IPS-NIHi11 (cell line): ENCODE results near the gene EPC2.
A peak's percentile ranks its signal among the peaks of the same experiment; 100 is the strongest.
"Not testable (repeated sequence)": the region's sequence is repeated elsewhere in the genome, so short reads cannot be mapped to it uniquely, and the experiment has no call there.

Experiments used
- DNase-seq: peaks from one replicate; pipeline ENCODE4 v3.0.0; 2012; ENCODE audit warnings: mixed read lengths, low spot score

Gene EPC2

GRCh38 chr2:148674063-148675020, 29.8 kb downstream of the EPC2 start:
- DNase-seq: peak; percentile 68

GRCh38 chr2:148675708-148676107, 31.2 kb downstream of the EPC2 start:
- no peak for DNase-seq

- not testable (repeated sequence) for DNase-seq
These were observed 34.0 kb downstream of the EPC2 start for GRCh38 chr2:148678302-148679179.

DNA sequence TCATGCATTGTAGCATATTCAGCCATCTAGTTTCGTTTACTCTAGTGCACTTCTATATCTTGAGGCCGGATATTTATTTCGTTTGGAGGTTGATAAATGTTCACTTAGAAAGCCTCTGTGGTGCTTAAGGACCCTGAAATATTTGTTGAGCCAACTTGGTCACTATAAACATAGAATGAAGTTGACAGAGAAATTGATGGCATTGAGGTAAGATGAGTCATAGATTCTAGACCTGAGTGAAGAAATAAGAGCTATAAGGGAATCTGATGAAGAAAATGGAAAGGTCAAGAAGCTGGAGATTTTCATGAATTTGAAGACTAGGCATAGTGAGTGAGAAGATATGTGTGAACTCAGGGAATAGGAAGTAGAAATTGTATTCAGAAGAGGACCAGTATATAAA, 35.9 kb downstream of the EPC2 start:
- no peak for DNase-seq

- DNase-seq: no peak
These were observed 36.9 kb downstream of the EPC2 start for GRCh38 chr2:148681443-148681842.

- not testable (repeated sequence) for DNase-seq
These were observed 37.3 kb downstream of the EPC2 start for GRCh38 chr2:148681862-148682261.

- no peak for DNase-seq
These were observed 40.0 kb downstream of the EPC2 start for GRCh38 chr2:148684507-148684906.

GRCh38 chr2:148687543-148687942, 43.0 kb downstream of the EPC2 start:
- DNase-seq: no peak

DNA sequence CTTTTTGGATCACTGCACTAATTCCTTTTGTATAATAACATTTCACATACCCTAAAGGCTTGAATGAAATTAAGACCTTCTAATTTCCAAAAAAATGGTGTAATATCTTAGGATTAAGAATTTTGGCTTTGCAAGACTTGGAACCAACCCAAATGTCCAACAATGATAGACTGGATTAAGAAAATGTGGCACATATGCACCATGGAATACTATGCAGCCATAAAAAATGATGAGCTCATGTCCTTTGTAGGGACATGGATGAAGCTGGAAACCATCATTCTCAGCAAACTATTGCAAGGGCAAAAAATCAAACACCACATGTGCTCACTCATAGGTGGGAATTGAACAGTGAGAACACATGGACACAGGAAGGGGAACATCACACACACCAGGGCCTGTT, 43.5 kb downstream of the EPC2 start:
- DNase-seq: not testable (repeated sequence)

DNA sequence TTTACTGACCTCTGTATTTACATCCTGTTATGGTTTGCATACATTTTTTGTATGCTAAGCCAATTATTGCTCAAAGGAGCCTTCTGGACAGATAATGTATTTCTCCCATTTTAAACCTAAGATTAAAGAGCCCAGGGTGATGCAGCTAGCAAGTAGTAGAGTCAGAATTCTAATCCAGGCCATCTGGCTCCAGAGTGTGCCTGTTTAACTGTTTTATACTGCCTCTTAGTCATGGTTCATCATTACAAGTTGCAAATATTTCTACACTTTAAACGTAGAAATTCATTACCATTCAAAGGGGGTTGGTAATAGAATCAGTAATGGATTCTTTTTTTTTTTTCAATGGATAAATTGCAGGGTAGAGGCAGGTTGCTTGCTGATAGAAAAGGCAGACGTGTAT, 52.4 kb downstream of the EPC2 start:
- no peak for DNase-seq

GRCh38 chr2:148699830-148700229, 55.3 kb downstream of the EPC2 start:
- no peak for DNase-seq

DNA sequence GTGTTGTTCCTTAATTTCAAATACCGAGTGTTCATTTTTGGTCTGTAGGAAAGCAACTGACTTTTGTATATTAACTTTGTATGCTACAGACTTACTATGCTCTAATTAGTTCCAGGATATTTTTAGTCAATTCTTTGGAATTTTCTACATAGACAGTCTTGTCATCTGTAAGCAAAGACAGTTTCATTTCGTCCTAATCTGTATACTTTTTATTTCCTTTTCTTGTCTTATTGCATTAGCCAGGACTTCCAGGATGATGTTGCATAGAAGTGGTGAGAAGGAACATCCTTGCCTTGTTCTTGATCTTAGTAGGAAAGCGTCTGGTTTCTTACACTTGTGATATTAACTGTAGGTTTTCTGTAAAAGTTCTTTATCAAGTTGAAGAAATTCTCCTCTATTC, 56.5 kb downstream of the EPC2 start:
- DNase-seq: no peak

GRCh38 chr2:148701877-148702276, 57.3 kb downstream of the EPC2 start:
- DNase-seq: no peak

DNA sequence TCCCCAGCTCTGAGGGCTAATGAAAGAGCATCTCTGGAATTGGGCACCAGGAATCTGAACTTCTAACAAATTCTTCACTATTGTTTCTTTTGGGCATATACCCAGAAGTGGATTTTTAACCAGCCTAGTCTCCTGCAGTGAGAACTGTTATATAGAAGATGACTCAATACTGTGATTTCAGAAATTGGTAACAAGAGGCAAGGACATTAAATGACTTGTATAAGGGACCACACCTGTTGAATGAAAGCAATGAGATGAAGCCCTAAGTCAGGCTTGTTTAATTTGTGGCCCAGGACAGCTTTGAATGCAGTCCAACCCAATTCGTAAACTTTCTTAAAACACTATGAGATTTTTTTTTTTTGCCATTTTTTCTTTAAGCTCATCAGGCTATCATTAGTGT, 57.9 kb downstream of the EPC2 start:
- DNase-seq: no peak

- no peak for DNase-seq
These were observed 59.7 kb downstream of the EPC2 start for GRCh38 chr2:148704247-148704646.

DNA sequence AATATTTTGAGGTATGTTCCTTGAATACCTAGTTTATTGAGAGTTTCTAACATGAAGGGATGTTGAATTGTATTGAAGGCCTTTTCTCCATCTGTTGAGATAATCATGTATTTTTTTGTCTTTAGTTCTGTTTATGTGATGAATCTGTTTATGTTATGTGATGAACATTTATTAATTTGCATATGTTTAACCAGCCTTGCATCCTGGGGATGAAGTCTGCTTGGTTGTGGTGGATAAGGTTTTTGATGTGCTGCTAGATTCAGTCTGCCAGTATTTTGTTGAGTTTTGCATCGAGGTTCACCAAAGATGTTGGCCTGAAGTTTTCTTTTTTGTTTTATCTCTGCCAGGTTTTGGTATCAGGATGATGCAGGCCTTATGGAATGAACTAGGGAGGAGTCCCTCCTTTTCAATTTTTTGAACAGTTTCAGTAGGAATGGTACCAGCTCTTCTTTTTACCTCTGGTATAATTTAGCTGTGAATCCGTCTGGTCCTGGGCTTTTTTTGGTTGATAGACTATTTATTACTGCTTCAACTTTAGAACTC, 71.9 kb downstream of the EPC2 start:
- DNase-seq: no peak

DNA sequence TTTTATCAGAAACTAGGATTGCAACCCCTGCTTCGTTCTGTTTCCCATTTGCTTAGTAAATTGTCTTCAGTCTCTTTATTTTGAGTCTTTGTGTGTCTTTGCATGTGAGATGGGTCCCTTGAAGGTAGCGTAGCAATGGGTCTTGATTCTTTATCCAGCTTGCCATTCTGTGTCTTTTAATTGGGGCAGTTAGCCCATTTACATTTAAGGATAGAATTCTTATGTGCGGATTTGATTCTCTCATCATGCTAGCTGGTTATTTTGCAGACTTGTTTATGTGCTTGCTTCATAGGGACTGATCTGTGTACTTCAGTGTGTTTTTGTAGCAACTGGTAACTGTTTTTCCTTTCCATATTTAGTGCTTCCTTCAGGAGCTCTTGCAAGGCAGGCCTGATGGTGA, 73.5 kb downstream of the EPC2 start:
- no peak for DNase-seq

GRCh38 chr2:148719195-148719749, 74.7 kb downstream of the EPC2 start:
- DNase-seq: no peak

GRCh38 chr2:148719941-148720436, 75.4 kb downstream of the EPC2 start:
- no peak for DNase-seq

- DNase-seq: no peak
These were observed 76.0 kb downstream of the EPC2 start for GRCh38 chr2:148720501-148721001.

GRCh38 chr2:148721520-148721931, 77.0 kb downstream of the EPC2 start:
- DNase-seq: no peak
